Amniotic epithelial cell (primary cell): Measurements from ENCODE around the gene JADE3.

Source experiments
- DNase-seq: peaks from one replicate; pipeline ENCODE4 v3.0.0-alpha.2; 2010; ENCODE audit warnings: low read depth

JADE3 gene

GRCh38 chrX:47026198-47026597 lies 114.0 kb downstream of the JADE3 start:
- no peak for DNase-seq

DNA sequence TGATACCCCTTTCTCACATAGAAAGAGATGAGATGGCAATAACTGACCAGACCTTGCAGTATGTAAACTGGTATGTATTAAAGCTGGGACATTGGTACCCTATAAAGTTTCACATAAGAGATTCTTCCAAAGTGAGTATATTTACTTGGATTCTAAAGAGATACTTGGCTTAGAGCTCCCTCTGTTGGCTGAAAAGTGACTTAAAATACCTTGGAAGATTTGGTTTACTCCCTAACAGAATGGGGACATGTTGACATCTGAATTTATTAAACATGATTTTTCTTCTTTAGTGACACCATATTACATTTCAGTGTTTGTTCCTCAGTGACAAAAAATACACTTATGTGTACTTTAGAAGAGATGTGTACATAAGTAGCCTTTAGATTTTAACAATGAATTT lies 118.1 kb downstream of the JADE3 start:
- peak; percentile 54 for DNase-seq

GRCh38 chrX:47047989-47048388 lies 135.8 kb downstream of the JADE3 start:
- peak; percentile 64 for DNase-seq

DNA sequence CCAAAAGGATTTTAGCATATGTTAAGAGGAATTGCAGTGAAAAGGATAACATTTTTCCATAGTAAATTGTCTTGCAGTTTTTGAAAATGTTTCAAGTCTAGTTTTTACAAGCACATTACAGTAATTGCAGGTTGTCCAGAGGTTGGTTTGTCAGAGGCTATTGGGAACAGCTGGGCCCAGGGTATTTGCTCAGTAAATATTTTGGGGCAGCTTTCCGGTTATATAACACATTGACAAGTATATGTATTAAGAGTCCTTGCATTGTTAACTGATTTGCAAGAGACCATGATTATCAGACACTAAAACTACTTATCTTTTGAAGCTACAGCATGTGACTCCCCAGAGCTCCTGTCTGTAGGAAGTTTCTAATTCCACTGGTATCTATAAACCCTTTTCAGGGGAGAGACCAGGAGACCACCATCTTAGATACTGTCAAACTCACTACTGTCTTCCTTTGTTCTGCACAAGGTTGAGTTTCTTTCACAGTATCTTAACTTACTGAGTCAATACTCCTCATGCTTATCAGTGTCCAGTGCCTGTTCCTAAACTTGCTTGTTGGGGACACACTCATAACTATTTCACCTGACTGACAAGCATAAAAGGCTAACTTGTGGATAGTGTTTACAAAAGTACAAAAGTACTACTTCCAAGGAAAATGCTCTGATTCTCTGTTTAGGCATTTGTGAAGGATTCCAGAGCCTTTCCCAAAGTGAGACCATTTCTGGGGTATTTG lies 147.1 kb downstream of the JADE3 start:
- DNase-seq: no peak

DNA sequence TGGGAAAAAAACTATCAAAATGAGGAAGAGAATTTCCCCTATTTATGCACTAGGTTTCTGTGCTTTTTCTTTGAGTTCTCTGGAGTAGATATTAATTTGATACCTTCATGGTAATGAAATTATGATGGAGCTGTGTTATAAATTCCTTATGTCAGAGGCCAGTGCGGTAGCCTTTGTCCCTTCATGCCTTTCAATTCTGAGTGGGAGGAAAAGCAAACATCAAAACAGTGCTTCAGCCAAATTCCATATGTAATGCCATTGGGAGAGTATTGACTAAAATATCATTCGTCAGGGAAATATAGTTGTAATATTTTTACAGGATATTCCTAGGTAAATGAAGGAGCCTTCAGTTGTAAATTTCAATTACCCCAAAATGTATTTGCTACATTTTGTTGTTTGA lies 148.5 kb downstream of the JADE3 start:
- no peak for DNase-seq

- no peak for DNase-seq
These were observed 149.2 kb downstream of the JADE3 start for GRCh38 chrX:47061238-47061919.

DNA sequence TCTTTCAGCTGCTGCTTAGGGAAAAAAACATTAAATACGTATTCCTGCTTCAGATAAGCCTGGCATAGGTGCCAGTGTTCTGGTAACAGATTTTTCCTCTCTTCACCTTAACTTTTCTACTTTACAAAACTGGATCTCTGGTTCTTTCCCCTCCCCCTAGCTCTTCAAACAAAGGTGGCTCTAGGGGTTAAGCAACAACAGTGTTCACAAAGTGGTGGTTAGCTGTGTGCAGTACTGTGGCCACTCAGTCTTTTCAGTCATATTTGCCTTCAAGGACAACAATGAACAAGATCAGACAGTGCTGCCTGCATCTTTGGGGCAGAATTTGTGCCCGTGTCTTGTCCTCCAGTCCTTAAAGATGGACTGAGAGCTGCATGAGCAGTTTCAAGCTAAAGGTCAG lies 151.0 kb downstream of the JADE3 start:
- DNase-seq: no peak

DNA sequence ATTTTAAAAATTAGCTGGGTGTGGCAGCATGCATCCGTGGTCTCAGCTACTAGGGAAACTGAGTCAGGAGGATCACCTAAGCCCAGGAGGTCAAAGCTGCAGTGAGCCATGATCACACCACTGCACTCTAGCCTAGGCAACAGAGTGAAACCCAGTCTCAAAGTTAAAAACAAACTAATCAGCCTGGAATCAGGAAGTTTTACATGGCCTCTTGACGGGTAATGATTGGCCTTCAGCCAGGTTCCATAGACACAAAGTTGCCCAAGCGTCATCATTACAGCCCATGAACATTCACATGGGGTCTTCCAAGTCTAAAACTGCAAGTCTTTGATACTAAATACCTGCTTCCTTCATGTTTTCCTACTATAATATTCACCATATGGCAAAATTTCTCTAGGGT lies 156.0 kb downstream of the JADE3 start:
- no peak for DNase-seq

DNA sequence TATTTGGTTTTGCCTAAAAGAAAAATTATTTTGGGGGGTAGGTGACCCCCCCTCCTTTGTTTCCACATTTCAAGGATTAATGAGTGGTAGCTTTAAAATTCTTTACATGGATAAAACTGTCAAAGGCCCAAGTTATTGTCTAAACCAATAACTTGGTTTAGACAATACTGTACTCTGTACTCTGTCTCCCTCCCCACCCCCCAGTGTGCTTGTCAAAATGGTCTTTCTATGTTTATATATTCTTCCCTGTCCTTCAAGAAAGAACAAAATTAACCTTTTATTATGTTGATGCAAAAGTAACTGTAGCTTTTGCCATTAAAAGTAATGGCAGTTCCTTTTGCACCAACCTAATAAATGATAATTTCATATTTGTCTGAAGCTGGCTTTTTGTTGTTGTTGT lies 156.5 kb downstream of the JADE3 start:
- DNase-seq: no peak

GRCh38 chrX:47078129-47079043 lies 166.2 kb downstream of the JADE3 start, which contains the start of gene RGN:
TSS of gene RGN (plus strand) at chrX:47078443. CDS start at chrX:47081145, 2,702 bp downstream.
- no peak for DNase-seq

DNA sequence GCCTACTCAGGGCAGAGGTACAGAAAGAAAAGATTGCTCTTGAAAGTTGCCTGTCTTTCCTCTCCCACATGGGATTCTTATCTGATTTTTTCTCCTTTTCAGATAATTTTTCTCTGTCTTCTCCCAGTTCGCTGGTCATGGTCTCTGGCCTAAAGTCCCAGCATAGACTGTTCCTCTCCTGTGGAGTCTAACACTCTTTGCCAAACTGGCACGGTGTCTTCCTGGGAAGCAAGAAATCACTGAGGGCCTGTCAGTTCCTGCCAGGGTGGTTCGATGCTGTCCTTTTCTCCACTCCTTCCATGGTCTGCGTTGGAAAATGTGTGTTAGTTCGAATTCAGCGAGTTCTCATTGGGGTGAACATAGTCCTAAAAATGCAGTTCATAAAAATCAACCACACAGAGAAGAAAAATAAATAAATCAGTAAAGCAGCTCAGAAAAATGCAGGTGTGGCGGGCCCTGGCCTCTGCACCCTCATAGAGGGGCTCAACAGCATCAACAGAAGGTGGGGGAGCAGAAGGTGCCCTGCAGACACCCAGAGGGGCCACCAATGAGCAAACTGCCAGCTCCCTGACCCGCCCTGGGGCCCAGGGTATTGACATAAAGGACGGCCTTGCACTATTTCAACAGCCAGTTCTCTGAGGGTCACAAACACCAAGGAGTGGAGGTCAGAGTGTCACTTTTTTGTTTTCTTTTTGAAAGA lies 168.1 kb downstream of the JADE3 start:
- peak; percentile 22 for DNase-seq

- no peak for DNase-seq
These were observed 168.7 kb downstream of the JADE3 start for GRCh38 chrX:47080915-47081236.

DNA sequence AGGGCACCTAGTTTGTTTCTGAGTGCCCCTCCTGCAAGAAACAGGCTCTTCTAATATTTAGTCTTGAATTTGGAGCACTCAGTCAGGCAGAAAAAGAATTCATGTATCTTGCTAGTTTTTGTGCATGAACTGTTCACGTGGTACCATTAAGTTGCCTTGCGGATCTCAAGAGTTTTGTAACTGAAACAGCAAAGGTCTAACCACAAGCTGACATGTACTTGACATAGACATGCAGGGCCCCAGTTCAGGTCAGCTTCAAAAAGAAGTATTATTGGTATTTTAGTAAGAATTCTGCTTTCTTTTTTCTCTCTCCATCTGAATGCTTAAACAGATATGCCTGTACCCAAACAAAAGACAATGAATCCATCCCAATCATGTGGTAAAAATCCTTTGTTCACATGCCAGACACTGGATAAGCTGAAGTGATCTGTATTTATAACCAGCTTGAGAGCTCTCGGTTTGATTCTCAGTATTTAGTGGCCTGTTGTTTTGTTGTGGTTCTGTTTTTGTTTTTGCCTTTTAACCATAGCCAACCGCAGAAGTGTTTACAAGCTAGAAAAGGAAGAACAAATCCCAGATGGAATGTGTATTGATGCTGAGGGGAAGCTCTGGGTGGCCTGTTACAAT lies 179.0 kb downstream of the JADE3 start:
- peak; percentile 81 for DNase-seq

DNA sequence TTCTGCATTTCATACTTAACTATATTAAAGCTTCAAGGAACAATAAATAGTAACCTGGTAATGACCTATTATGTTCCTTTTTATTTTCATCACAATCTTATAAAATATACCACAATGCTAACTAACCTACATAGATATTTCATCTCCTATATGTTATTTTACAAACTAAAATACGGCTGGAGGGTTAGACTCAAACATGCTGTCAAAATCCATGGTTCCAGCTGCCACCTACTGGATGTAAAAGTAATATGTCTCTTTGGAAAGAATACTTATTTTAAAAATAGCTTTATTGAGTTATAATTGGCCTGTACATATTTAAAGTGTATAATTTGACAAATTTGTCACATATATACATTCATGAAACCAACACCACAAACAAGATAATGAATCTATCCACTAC lies 181.0 kb downstream of the JADE3 start:
- DNase-seq: peak; percentile 36

GRCh38 chrX:47093860-47094259 lies 181.6 kb downstream of the JADE3 start:
- no peak for DNase-seq

- DNase-seq: no peak
These were observed 184.8 kb downstream of the JADE3 start for GRCh38 chrX:47097018-47097417.

DNA sequence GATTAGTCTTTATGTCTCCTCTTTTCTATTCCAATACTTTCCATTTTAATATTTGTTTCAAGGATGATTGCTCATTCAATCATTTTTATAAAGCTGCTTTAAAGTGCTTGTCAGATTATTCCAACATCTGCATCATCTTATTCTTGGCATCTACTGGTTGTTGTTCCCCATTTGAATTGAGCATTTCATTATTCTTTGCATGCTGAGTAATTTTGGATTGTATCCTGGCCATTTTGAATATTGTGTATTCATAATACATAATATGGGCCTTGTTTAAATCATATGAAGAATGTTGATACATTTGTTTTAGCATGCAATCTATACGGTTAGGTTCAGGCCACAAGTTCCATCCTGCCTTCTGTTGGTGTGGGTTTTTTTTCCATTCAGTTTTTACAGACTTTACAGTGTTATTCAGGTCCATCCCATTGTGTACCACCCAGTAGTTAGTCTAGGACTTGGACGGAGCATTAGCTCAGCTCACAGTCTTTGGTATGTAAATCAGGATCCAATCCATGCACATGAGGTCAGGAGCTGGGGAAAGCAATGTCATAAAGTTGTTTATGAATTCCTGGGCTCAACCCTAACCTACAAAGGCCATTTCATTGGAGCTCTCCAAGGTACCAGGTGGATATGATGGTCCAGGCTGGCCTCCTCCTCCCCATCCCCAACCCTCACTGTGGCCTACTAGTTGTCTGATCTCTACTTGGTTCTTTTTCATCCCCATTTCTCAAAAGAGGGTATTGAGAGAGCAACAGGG lies 186.3 kb downstream of the JADE3 start:
- DNase-seq: peak; percentile 7

GRCh38 chrX:47101206-47101605 lies 189.0 kb downstream of the JADE3 start:
- no peak for DNase-seq
